Right lobe of liver (tissue), 4 donors: Measurements from ENCODE around the gene RAB21.

Experiments
- POLR2A ChIP-seq: fragments of 450-650 bp; IDR thresholded peaks from one replicate; pipeline ENCODE4 v1.6.1; 2017; ENCODE audit warnings: antibody characterized with exemption, mild to moderate bottlenecking
- TF ChIP-seq, protein P1 (sequence below), 4 donors: fragments of 200-600 bp in 3 of 4; fragments of 450-650 bp in 1 of 4; IDR thresholded peaks; one replicate each; pipeline versions ENCODE4 v1.5.1 to v1.8.0; 2016 to 2022; ENCODE audit warnings: antibody characterized with exemption in 4 of 4, mild to moderate bottlenecking in 2 of 4
- donor health status: DM: no; HTN: no; CAD: no.
- donor health status: DM: no; HTN: no; CAD: no.
- donor health status: DM: no; HTN: yes; CAD: no.

GRCh38 chr12:71746974-71747611 is 7.6 kb upstream of the RAB21 start:
- TF ChIP-seq, protein P1, sequence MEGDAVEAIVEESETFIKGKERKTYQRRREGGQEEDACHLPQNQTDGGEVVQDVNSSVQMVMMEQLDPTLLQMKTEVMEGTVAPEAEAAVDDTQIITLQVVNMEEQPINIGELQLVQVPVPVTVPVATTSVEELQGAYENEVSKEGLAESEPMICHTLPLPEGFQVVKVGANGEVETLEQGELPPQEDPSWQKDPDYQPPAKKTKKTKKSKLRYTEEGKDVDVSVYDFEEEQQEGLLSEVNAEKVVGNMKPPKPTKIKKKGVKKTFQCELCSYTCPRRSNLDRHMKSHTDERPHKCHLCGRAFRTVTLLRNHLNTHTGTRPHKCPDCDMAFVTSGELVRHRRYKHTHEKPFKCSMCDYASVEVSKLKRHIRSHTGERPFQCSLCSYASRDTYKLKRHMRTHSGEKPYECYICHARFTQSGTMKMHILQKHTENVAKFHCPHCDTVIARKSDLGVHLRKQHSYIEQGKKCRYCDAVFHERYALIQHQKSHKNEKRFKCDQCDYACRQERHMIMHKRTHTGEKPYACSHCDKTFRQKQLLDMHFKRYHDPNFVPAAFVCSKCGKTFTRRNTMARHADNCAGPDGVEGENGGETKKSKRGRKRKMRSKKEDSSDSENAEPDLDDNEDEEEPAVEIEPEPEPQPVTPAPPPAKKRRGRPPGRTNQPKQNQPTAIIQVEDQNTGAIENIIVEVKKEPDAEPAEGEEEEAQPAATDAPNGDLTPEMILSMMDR (IDR thresholded peaks at IDR 0.05): peak; percentile 68 to 93 (median 76)
- no peak for TF ChIP-seq POLR2A
